DLD1 (cell line): Measurements from ENCODE around the gene ARL10.

Experiments
- in situ Hi-C: cut with HindIII; loops from 2 replicates; pipeline ENCODE4 v1.10.0; 2017; ENCODE audit warnings: low sequenced_read_pairs

The ARL10 gene

GRCh38 chr5:176410486-176411180 lies 45.3 kb downstream of the ARL10 start:
- in situ Hi-C loops = no loop called here

- in situ Hi-C loops = no loop called here
These were observed 47.4 kb downstream of the ARL10 start for GRCh38 chr5:176412517-176413254.

GRCh38 chr5:176413255-176413565 lies 47.9 kb downstream of the ARL10 start:
- in situ Hi-C loops = no loop called here

GRCh38 chr5:176413709-176414191 lies 48.5 kb downstream of the ARL10 start:
- in situ Hi-C loops = no loop called here

- in situ Hi-C loops = no loop called here
These were observed 49.4 kb downstream of the ARL10 start for GRCh38 chr5:176414704-176415103.

- in situ Hi-C loops = no loop called here
These were observed 50.1 kb downstream of the ARL10 start for GRCh38 chr5:176415240-176415951.

GRCh38 chr5:176415952-176416924 lies 51.0 kb downstream of the ARL10 start, which contains the start of gene CLTB:
CLTB (minus strand) TSS chr5:176416539; CDS start chr5:176416363, 176 bp downstream.
- in situ Hi-C loops = no loop called here

GRCh38 chr5:176416965-176417364 lies 51.7 kb downstream of the ARL10 start:
- in situ Hi-C loops = no loop called here

- in situ Hi-C loops = no loop called here
These were observed 53.0 kb downstream of the ARL10 start for GRCh38 chr5:176418251-176418650.

GRCh38 chr5:176420086-176420485 lies 54.8 kb downstream of the ARL10 start:
- in situ Hi-C loops = no loop called here

GRCh38 chr5:176420972-176421544 lies 55.8 kb downstream of the ARL10 start:
- in situ Hi-C loops = no loop called here

GRCh38 chr5:176424181-176424580 lies 58.9 kb downstream of the ARL10 start:
- in situ Hi-C loops = no loop called here

- in situ Hi-C loops = no loop called here
These were observed 59.9 kb downstream of the ARL10 start for GRCh38 chr5:176425138-176425537.

GRCh38 chr5:176425791-176426190 lies 60.5 kb downstream of the ARL10 start:
- in situ Hi-C loops = no loop called here

GRCh38 chr5:176426876-176427275 lies 61.6 kb downstream of the ARL10 start:
- in situ Hi-C loops = no loop called here

GRCh38 chr5:176427971-176428370 lies 62.7 kb downstream of the ARL10 start:
- in situ Hi-C loops = no loop called here

- in situ Hi-C loops = no loop called here
These were observed 64.7 kb downstream of the ARL10 start for GRCh38 chr5:176429972-176430371.
